H1 (cell line): Measurements from ENCODE around the gene NRXN2. TPM values are rescaled to one million over a fixed set of nuclear protein-coding genes. Genes with fewer than 3 reads are reported as not detected.

Experiments
- CBX8 ChIP-seq: fragments of 300-800, 300-1000 bp; sonication (generic); IDR thresholded peaks from 2 replicates; pipeline ENCODE4 v1.7.1; 2016; ENCODE audit warnings: low read depth, low read length, borderline replicate concordance
- CHD7 ChIP-seq: fragments of 300-600 bp; sonication (generic); IDR thresholded peaks from 2 replicates; pipeline ENCODE4 v1.7.1; 2012; ENCODE audit warnings: low read length, moderate library complexity, mild to moderate bottlenecking, inconsistent platforms; ENCODE audit not compliant: insufficient replicate concordance
- GABPA ChIP-seq: IDR thresholded peaks from 2 replicates; pipeline ENCODE4 v1.6.1; 2011; ENCODE audit warnings: mild to moderate bottlenecking, low read length, moderate library complexity, borderline replicate concordance; ENCODE audit not compliant: insufficient read depth
- HDAC6 ChIP-seq: IDR thresholded peaks from one replicate; pipeline ENCODE4 v1.7.1; 2012; ENCODE audit warnings: low read depth, mild to moderate bottlenecking, inconsistent platforms, low read length, moderate library complexity
- MAX ChIP-seq: IDR thresholded peaks from 2 replicates; pipeline ENCODE4 v1.6.1; 2012; ENCODE audit warnings: inconsistent platforms
- PHF8 ChIP-seq: fragments of 200-600 bp; sonication (generic); conservative IDR thresholded peaks from 2 replicates; pipeline ENCODE4 v1.7.1; 2012; ENCODE audit warnings: low read depth, mild to moderate bottlenecking, inconsistent platforms, low read length, moderate library complexity
- SIN3A ChIP-seq, 2 experiments: IDR thresholded peaks in 1 of 2; conservative IDR thresholded peaks in 1 of 2; 2 replicates each; pipeline ENCODE4 v1.6.1; 2011 to 2012; ENCODE audit warnings: low read length in 2 of 2, improper control_type of control experiment in 1 of 2, low read depth in 1 of 2, mild to moderate bottlenecking in 1 of 2
- polyA plus RNA-seq, 7 experiments: library from polyadenylated mRNA; depleted of rRNA in 3 of 7; stranded (reverse) in 5 of 7; unstranded in 2 of 7; fragments of >200 nt in 5 of 7; fragments of 200-250 nt in 2 of 7; gene quantifications; 1 replicate in 5 of 7; 2 replicates in 1 of 7; 4 replicates in 1 of 7; pipeline versions ENCODE4 v1.2.1 to v1.2.3, GENCODE V29; 2011 to 2013; ENCODE audit warnings: missing spikeins in 2 of 7, mixed read lengths in 2 of 7
- total RNA-seq: library from RNA; stranded (reverse); fragmentation: NEBNext Ultra II Directional; extraction: Animal tissue kit (Norgen Biotek cat#: 25700); gene quantifications from 2 replicates; pipeline ENCODE4 v1.2.1, GENCODE V29; 2021

Gene NRXN2
- total and polyA plus RNA-seq, 2 of the 8 experiments (the other 6 are each of a cell fraction or from before 2014, with no cell fraction given): 1.3 to 11.5 TPM

- TF ChIP-seq CHD7: no peak
- TF ChIP-seq SIN3A (conservative IDR thresholded peaks at IDR 0.05 in 1 of 2, IDR thresholded peaks at IDR 0.05 in 1 of 2; ENCODE audit: low read depth in 1 of 2, low read length in 2 of 2): peak in 1 of 2 experiments; percentile 87; a peak in 2 of 4 replicates
- no peak for TF ChIP-seq MAX
- TF ChIP-seq HDAC6: no peak
- no peak for TF ChIP-seq PHF8
- no peak for TF ChIP-seq CBX8
- TF ChIP-seq GABPA: no peak
These were observed 28.1 kb downstream of the NRXN2 start (continued) for GRCh38 chr11:64694821-64695365.
